ENCODE results near the gene TLR8. TPM values are rescaled to one million over a fixed set of nuclear protein-coding genes. Genes with fewer than 3 reads are reported as not detected.

TLR8 gene
- total RNA-seq, 1 donor from 2014 or later = 0.25 TPM

- intact Hi-C loops (cut with DNase I) = no loop called here
- no peak for TF ChIP-seq CTCF (IDR thresholded peaks at IDR 0.05)
- TF ChIP-seq POLR2A (IDR thresholded peaks at IDR 0.05) = no peak
- no peak for TF ChIP-seq POLR2AphosphoS5 (IDR thresholded peaks at IDR 0.05; ENCODE audit: insufficient read depth in 1 of 2, low read depth in 1 of 2)
- no peak overlapping the region for H3K27ac ChIP-seq
- no peaks in the 10 kb centered on the region for H3K9me3 ChIP-seq
- no peak for DNase-seq (ENCODE audit: extremely low spot score in 2 of 2)
- H3K4me1 ChIP-seq = no peaks in the 10 kb centered on the region
- no peaks in the 10 kb centered on the region for H3K27me3 ChIP-seq
- H3K36me3 ChIP-seq = no peaks in the 10 kb centered on the region
- H3K4me3 ChIP-seq = no peak overlapping the region
These were observed 9.5 kb upstream of the TLR8 start for GRCh38 chrX:12896935-12897334.

GRCh38 chrX:12898073-12898472 is 8.3 kb upstream of the TLR8 start:
- Histone ChIP-seq H3K27ac (no peak overlapping the region), H3K36me3 (no peaks in the 10 kb centered on the region), H3K4me1 (no peaks in the 10 kb centered on the region), H3K27me3 (no peaks in the 10 kb centered on the region), H3K4me3 (no peak overlapping the region), H3K9me3 (no peaks in the 10 kb centered on the region)
- TF ChIP-seq CTCF (IDR thresholded peaks at IDR 0.05) (no peak), POLR2AphosphoS5 (IDR thresholded peaks at IDR 0.05; ENCODE audit: insufficient read depth in 1 of 2, low read depth in 1 of 2) (no peak), POLR2A (IDR thresholded peaks at IDR 0.05) (no peak)
- no peak for DNase-seq (ENCODE audit: extremely low spot score in 2 of 2)
- intact Hi-C loops (cut with DNase I) = no loop called here

GRCh38 chrX:12899506-12899905 is 6.9 kb upstream of the TLR8 start:
- H3K27ac ChIP-seq = no peak overlapping the region
- intact Hi-C loops (cut with DNase I) = no loop called here

GRCh38 chrX:12901486-12901885 is 4.9 kb upstream of the TLR8 start:
- DNase-seq (ENCODE audit: extremely low spot score in 2 of 2) = no peak
- Histone ChIP-seq H3K27ac (no peak overlapping the region), H3K36me3 (no peaks in the 10 kb centered on the region), H3K27me3 (no peaks in the 10 kb centered on the region), H3K9me3 (no peaks in the 10 kb centered on the region), H3K4me1 (no peaks in the 10 kb centered on the region), H3K4me3 (no peak overlapping the region)
- intact Hi-C loops (cut with DNase I) = no loop called here
- TF ChIP-seq CTCF (IDR thresholded peaks at IDR 0.05) (peak; percentile 27 to 54 (median 41)), POLR2A (IDR thresholded peaks at IDR 0.05) (no peak)

More at GRCh38 chrX:12899506-12899905, 6.9 kb upstream of the TLR8 start:
- Histone ChIP-seq H3K4me3 (no peak overlapping the region), H3K27me3 (no peaks in the 10 kb centered on the region), H3K36me3 (no peaks in the 10 kb centered on the region), H3K9me3 (no peaks in the 10 kb centered on the region), H3K4me1 (no peaks in the 10 kb centered on the region)
- no peak for DNase-seq (ENCODE audit: extremely low spot score in 2 of 2)
- TF ChIP-seq POLR2A (IDR thresholded peaks at IDR 0.05) = no peak
- TF ChIP-seq POLR2AphosphoS5 (IDR thresholded peaks at IDR 0.05; ENCODE audit: insufficient read depth in 1 of 2, low read depth in 1 of 2) = no peak
- no peak for TF ChIP-seq CTCF (IDR thresholded peaks at IDR 0.05)

GRCh38 chrX:12903646-12904045 is 2.8 kb upstream of the TLR8 start:
- intact Hi-C loops (cut with DNase I) = no loop called here
- no peak for DNase-seq (ENCODE audit: extremely low spot score in 2 of 2)
- Histone ChIP-seq H3K36me3 (no peaks in the 10 kb centered on the region), H3K9me3 (no peaks in the 10 kb centered on the region), H3K4me1 (no peaks in the 10 kb centered on the region), H3K4me3 (no peak overlapping the region), H3K27ac (no peak overlapping the region), H3K27me3 (no peaks in the 10 kb centered on the region)
- TF ChIP-seq POLR2A (IDR thresholded peaks at IDR 0.05) (no peak), POLR2AphosphoS5 (IDR thresholded peaks at IDR 0.05; ENCODE audit: insufficient read depth in 1 of 2, low read depth in 1 of 2) (no peak), CTCF (IDR thresholded peaks at IDR 0.05) (no peak)
